Endothelial cell of umbilical vein (primary cell): ENCODE measurements around the gene VTI1A.

Experiments used
- POLR2AphosphoS5 ChIP-seq: IDR thresholded peaks from 2 replicates; pipeline ENCODE4 v1.6.1; 2012; ENCODE audit warnings: low read depth, mild to moderate bottlenecking, control low read depth, low read length, moderate library complexity; ENCODE audit not compliant: insufficient read depth
- TF ChIP-seq, protein P1 (sequence below), 2 donors: IDR thresholded peaks; 1 replicate in 1 of 2; 2 replicates in 1 of 2; pipeline ENCODE4 v1.5.1; 2011; ENCODE audit warnings: low read length in 2 of 2, mild to moderate bottlenecking in 2 of 2, moderate library complexity in 2 of 2, control low read depth in 1 of 2, inconsistent platforms in 1 of 2, low read depth in 1 of 2; ENCODE audit not compliant: insufficient read depth in 1 of 2; ENCODE audit errors: extremely low read depth in 1 of 2

GRCh38 chr10:112775892-112776674, 329.1 kb downstream of the VTI1A start:
- TF ChIP-seq POLR2AphosphoS5: no peak
- TF ChIP-seq, protein P1, sequence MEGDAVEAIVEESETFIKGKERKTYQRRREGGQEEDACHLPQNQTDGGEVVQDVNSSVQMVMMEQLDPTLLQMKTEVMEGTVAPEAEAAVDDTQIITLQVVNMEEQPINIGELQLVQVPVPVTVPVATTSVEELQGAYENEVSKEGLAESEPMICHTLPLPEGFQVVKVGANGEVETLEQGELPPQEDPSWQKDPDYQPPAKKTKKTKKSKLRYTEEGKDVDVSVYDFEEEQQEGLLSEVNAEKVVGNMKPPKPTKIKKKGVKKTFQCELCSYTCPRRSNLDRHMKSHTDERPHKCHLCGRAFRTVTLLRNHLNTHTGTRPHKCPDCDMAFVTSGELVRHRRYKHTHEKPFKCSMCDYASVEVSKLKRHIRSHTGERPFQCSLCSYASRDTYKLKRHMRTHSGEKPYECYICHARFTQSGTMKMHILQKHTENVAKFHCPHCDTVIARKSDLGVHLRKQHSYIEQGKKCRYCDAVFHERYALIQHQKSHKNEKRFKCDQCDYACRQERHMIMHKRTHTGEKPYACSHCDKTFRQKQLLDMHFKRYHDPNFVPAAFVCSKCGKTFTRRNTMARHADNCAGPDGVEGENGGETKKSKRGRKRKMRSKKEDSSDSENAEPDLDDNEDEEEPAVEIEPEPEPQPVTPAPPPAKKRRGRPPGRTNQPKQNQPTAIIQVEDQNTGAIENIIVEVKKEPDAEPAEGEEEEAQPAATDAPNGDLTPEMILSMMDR (IDR thresholded peaks at IDR 0.05; ENCODE audit: extremely low read depth in 1 of 2, insufficient read depth in 1 of 2, low read depth in 1 of 2, low read length in 2 of 2): no peak
